NCI-H1417 (cell line): ENCODE data around the gene TMTC1.
A peak's percentile ranks its signal among the peaks of the same experiment; 100 is the strongest.
"Not testable (repeated sequence)": the region's sequence is repeated elsewhere in the genome, so short reads cannot be mapped to it uniquely, and the experiment has no call there.

ENCODE experiments used
- DNase-seq, 3 experiments: peaks; one replicate each; lab custom pipeline; 2025; lab: John Stamatoyannopoulos, UW

Gene TMTC1

GRCh38 chr12:29783773-29784666 lies at the start of gene TMTC1:
TSS of gene TMTC1 (minus strand) at chr12:29783942. CDS start at chr12:29783751, 191 bp downstream.
- DNase-seq, result peak; percentile 38 to 68 (median 64)

- DNase-seq, result no peak
These were observed 47.4 kb upstream of the TMTC1 start for GRCh38 chr12:29831173-29831572.

- no peak for DNase-seq
These were observed 46.6 kb upstream of the TMTC1 start for GRCh38 chr12:29830391-29830790.

GRCh38 chr12:29818916-29819623 lies 35.3 kb upstream of the TMTC1 start:
- no peak for DNase-seq

- no peak for DNase-seq
These were observed 33.4 kb upstream of the TMTC1 start for GRCh38 chr12:29816874-29817725.

GRCh38 chr12:29809616-29810361 lies 26.0 kb upstream of the TMTC1 start:
- not testable (repeated sequence) for DNase-seq

GRCh38 chr12:29807129-29807528 lies 23.4 kb upstream of the TMTC1 start:
- DNase-seq, result no peak

GRCh38 chr12:29804019-29804418 lies 20.3 kb upstream of the TMTC1 start:
- no peak for DNase-seq

GRCh38 chr12:29799591-29799990 lies 15.8 kb upstream of the TMTC1 start:
- no peak for DNase-seq

- no peak for DNase-seq
These were observed 14.0 kb upstream of the TMTC1 start for GRCh38 chr12:29797565-29798355.

- no peak for DNase-seq
These were observed 13.1 kb upstream of the TMTC1 start for GRCh38 chr12:29796823-29797263.

GRCh38 chr12:29795715-29796114 lies 12.0 kb upstream of the TMTC1 start:
- no peak for DNase-seq

GRCh38 chr12:29794862-29795261 lies 11.1 kb upstream of the TMTC1 start:
- DNase-seq, result no peak

GRCh38 chr12:29792853-29793252 lies 9.1 kb upstream of the TMTC1 start:
- DNase-seq, result no peak

GRCh38 chr12:29792132-29792531 lies 8.4 kb upstream of the TMTC1 start:
- DNase-seq, result no peak

GRCh38 chr12:29782871-29783772 lies 620 bp downstream of the TMTC1 start:
- peak in 2 of 3 experiments; percentile 29 to 49 for DNase-seq

GRCh38 chr12:29782285-29782870 lies 1.4 kb downstream of the TMTC1 start:
- peak; percentile 9 to 29 (median 19) for DNase-seq

- DNase-seq, result no peak
These were observed 2.0 kb downstream of the TMTC1 start for GRCh38 chr12:29781705-29782266.

- no peak for DNase-seq
These were observed 2.6 kb downstream of the TMTC1 start for GRCh38 chr12:29781188-29781587.
